HG03139 (cell line): ENCODE results near the gene RNF150.

ENCODE experiments used
- ATAC-seq: cut with Tn5 transposase; IDR thresholded peaks from one replicate; pipeline ENCODE4 v1.9.1; 2021; ENCODE audit not compliant: unreplicated experiment

The RNF150 gene

GRCh38 chr4:140930557-140930956, 202.7 kb downstream of the RNF150 start:
- ATAC-seq: no peak

- ATAC-seq: no peak
These were observed 203.3 kb downstream of the RNF150 start for GRCh38 chr4:140930011-140930410.

- no peak for ATAC-seq
These were observed 204.4 kb downstream of the RNF150 start for GRCh38 chr4:140928880-140929279.

GRCh38 chr4:140926672-140927071, 206.6 kb downstream of the RNF150 start:
- no peak for ATAC-seq

DNA sequence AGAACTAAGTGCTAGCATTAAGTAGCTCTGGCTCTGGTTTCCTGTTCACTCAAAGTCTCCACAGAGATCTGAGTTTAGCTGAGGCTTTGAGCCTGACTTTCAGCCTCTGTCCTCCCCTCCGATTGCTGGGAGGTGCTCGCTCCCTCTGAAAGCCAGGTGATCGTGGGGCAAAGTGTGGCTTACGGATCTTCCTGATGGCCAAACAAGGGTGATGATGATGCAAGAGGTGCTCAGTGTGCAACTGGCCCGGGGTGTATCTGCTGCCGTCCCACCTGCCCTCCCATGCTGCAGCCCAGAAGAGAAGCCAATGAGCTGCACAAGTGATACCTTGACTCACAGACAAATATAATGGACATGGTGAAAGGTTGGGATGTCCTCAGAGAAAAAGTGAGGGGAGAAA, 207.9 kb downstream of the RNF150 start:
- ATAC-seq: no peak

GRCh38 chr4:140924761-140925392, 208.4 kb downstream of the RNF150 start:
- ATAC-seq: no peak

GRCh38 chr4:140906993-140907962, 226.0 kb downstream of the RNF150 start:
- ATAC-seq: no peak

DNA sequence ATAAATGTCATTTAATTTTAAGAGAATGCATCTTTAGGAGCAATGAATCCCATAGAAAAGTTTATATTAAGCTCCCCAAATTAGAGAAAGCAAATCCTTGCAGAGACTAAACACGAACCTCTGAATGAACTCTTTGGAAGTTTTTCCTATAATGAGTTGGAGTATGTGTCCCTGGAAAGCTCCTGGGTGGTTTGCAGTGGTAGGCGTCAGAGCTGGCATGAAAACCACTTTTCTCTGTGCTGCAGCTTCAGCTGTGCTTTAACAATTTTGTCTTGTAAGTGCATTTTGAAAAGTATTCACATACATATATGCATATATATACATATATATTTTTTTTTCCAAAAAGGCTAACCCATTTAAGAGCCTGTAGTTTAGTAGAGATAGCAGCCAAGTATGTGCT, 228.4 kb downstream of the RNF150 start:
- ATAC-seq: no peak

- ATAC-seq: no peak
These were observed 229.5 kb downstream of the RNF150 start for GRCh38 chr4:140903522-140904475.

GRCh38 chr4:140901736-140902336, 231.4 kb downstream of the RNF150 start:
- no peak for ATAC-seq

DNA sequence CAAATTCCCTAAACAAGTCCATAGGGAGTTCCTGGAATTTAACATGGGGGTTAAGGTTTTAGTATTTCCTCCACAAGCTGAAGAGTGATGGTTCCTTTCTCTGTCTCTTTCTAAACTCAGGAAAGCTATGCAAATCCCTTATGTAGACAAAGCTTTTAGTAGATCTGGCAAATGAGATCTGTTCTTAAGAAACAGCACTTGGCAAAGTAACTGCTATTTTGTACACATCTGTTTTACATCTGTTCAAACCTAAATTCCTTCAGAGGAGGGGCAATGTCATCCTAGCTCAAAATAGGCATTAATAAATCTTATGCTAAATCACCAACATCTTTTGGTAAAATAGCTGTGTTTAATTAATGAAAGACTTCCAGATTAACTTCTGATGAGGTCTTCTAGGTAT, 239.3 kb downstream of the RNF150 start:
- no peak for ATAC-seq

GRCh38 chr4:140888054-140888453, 245.2 kb downstream of the RNF150 start:
- ATAC-seq: no peak

GRCh38 chr4:140887467-140887866, 245.8 kb downstream of the RNF150 start:
- no peak for ATAC-seq

DNA sequence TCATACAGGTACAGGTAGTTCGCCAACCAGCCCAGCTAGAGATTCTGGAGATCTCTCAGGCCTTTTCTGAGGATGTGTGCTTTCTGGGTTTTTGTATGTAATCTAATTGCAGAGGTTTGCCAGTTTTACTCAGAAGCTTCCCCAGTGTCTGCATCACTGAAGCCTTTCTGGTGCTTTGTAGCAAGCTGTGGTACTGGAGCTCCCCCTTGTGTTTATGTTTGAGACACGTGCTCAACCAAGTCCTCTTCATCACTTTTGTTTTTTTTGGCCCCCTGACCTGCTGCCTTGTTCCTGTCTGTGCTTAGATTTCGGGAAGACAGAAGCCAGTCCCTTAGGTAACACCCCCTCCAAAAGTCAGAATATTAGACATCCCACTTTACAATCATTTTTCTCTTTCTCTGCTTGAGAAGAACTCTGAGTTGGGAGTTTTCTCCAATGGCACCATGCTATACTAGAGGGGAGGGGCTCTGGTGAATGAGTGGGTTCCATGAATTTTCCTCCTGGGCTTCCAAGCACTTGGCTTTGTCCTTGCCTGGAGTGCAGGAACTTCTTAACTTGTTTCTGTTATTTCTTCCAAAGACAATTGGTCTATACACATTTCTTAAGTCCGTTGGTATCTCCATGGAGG, 248.7 kb downstream of the RNF150 start:
- peak; percentile 89 for ATAC-seq

DNA sequence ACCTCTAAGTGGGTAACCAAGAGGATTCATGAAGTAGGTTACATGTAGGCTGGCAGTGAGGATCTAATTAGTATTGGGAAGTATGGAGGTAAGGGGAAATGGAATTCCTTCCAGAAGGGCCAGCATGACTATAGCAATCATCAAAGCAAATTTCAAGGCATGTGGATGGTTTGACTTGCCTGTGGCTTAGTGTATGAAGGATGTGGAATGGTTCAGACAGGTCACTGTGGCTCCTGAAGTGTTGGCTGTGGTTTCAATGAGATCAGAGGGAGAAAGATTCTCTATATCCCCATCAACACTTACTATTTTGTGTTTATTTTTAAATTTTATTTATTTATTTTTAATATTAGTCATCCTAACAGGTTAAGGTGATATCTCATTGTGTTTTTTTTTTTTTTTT, 255.5 kb downstream of the RNF150 start:
- no peak for ATAC-seq

- no peak for ATAC-seq
These were observed 256.5 kb downstream of the RNF150 start for GRCh38 chr4:140876615-140877364.

GRCh38 chr4:140875746-140876452, 257.4 kb downstream of the RNF150 start:
- ATAC-seq: no peak

DNA sequence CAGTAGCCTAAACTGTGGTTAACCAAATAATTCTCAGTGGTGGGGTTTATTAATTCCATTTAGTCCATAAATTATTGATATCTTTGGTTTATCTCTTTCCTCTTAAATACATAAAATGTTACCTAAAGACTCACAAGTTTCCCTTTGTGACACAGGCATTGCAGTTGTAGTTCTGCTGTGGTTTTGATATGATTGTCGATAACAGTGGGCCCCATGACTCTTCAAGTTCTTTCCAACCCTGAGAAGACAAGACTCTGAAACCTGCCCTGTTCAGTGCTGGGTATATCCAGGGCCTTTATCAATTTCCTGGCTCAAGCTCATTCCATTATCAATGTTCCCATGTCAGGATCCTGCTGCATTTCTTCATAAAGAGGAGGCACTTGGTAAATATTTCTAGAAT, 259.2 kb downstream of the RNF150 start:
- ATAC-seq: no peak

DNA sequence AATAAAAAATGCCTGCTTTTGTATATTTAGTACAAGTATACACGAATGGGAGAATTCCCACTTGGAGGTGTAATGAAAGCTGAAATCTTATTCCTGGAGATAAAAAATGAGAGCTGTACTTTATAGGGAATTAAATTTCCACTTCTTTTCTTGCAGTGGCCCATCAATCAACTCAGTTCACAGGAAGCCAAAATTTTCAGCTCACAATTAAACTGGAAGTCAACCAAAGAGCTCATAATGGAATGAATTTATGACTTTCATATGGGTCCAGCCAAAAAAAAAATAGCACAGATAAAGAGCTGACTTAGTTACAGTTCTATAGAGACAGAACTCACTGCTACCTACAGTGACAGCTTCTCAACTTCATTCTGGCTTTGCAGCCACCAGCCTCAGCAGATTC, 261.9 kb downstream of the RNF150 start:
- ATAC-seq: no peak
